ENCODE data around the gene TSC22D3.

DNA sequence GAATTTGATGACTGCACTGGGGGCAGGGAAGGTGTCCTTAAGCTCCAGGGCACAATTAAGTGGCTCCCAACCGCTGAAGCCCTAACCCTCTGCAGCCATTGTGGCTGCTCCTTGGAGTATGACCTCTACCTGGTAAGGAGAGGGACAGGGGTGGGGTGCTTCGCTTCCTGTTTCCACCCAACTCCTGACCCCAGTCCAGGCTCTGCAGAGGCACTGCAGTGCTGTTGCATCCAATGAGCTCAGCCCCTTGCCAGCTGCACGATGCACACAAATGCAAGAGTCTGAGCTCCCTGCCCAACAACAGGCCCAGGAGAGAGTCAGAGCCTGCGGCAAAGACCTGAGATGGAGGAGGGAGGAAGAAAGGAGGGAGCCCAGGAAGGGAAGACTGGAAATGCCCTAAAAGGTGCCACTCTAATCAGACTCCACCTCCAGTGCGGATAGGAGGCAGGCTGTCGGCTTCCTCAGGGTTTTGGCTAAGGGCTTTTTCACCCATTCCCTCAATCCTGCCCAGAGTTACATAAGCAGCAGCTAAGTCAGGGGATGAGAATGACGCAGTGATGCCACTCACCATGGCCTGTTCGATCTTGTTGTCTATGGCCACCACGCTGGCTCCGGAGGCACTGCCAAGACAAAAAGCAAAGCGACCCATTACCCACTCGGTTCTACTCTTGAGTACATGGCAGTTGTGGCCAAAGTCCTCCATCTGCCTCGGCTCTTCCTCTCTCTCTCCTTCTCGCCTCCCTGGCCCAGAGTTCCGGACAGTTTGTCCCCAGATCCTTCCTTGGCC is 60.1 kb downstream of the TSC22D3 start:
- TF ChIP-seq, protein P1, sequence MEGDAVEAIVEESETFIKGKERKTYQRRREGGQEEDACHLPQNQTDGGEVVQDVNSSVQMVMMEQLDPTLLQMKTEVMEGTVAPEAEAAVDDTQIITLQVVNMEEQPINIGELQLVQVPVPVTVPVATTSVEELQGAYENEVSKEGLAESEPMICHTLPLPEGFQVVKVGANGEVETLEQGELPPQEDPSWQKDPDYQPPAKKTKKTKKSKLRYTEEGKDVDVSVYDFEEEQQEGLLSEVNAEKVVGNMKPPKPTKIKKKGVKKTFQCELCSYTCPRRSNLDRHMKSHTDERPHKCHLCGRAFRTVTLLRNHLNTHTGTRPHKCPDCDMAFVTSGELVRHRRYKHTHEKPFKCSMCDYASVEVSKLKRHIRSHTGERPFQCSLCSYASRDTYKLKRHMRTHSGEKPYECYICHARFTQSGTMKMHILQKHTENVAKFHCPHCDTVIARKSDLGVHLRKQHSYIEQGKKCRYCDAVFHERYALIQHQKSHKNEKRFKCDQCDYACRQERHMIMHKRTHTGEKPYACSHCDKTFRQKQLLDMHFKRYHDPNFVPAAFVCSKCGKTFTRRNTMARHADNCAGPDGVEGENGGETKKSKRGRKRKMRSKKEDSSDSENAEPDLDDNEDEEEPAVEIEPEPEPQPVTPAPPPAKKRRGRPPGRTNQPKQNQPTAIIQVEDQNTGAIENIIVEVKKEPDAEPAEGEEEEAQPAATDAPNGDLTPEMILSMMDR (conservative IDR thresholded peaks at IDR 0.05 in 1 of 2, IDR thresholded peaks at IDR 0.05 in 1 of 2; ENCODE audit: extremely low read depth in 1 of 2, insufficient read depth in 1 of 2, low read depth in 1 of 2, low read length in 2 of 2): no peak
- no peak for TF ChIP-seq EZH2 (IDR thresholded peaks at IDR 0.05; ENCODE audit: borderline replicate concordance, low read length)
